ENCODE measurements around the gene TFB1M.
A peak's percentile ranks its signal among the peaks of the same experiment; 100 is the strongest.
"Not testable (repeated sequence)": the region's sequence is repeated elsewhere in the genome, so short reads cannot be mapped to it uniquely, and the experiment has no call there.

TFB1M gene

DNA sequence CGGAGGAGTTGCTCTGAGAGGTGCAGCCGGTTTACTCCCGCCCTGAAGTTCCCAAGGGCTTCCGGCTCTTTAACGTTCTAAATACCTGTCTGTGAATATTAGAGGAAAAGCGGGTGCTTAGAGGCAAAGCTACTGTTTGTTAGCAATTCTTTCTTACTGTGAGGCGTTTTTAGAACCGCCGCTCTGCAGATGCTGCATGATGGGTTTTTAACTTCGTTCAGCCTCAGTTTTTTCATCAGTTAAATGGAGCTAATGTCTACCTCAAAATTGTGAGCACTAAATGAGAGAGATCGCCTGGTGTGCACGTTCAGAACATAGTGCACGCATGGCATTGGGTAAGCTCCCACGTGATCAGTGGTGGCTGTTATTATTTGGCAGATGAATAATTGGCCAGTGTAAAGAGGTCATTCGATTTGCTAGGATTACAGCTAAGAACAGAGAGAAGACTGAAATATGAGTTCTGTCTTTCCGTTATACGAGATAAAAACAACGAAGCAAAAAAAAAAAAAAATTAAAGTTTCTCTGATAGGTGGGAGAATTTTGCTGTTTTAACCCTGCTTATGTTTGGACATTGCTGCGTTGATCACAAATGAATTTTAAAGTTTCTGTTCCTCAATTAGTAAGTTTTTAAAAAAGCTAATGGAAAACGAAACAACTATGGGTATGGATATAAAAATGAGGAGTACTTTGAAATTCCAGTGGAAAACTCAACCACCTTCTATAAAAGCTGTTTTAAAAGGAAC, 660 bp upstream of the TFB1M start:
- Histone ChIP-seq H3K4me3 (peak overlapping the region; percentile 85 to 99 (median 90)), H3K9ac (peak overlapping the region; percentile 82 to 91 (median 88))
- TF ChIP-seq Cebpa-rat (IDR thresholded peaks at IDR 0.05) = no peak

DNA sequence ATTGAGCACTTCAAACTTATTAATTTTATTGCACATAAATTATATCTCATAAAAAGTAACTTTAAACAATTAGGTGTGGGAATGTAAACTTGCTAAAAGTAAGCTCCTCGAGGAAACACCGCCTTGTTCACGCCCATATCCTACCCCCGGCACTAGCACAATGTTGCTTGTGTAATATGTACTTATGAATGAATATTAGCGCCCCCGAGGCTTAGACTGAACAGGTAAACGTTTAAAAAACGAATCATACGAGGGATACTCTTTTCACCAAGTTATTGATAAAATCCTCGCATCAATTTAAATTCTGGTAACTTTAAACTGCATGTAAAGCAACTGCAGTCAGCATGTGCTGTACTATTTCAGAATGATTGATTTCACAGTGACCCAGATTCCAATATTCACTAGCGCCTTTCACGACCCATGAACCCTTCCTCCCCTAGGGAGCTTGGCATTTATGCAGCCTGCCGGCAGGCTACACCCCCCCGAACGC, 637 bp downstream of the TFB1M start:
- Histone ChIP-seq H3K36me3 (peaks cover 7 to 40% (median 23%) of the 10 kb centered on the region in 11 experiments; a peak in 18 of 22 replicates), H3K4me1 (peaks cover 14 to 36% (median 17%) of the 10 kb centered on the region in 10 experiments), H3K27ac (peak overlapping the region; percentile 77 to 90 (median 83); a peak in 21 of 22 replicates), H3K4me2 (peak overlapping the region; percentile 68 to 90 (median 82)), H3K9ac (peak overlapping the region; percentile 82 to 91 (median 88)), H3K4me3 (peak overlapping the region; percentile 85 to 99 (median 90)), H3K27me3 (no peaks in the 10 kb centered on the region), H4K20me1 (no peaks in the 10 kb centered on the region), H3K9me3 (replicated peaks in 1 of 11) (peaks cover 0 to 1% (median 0%) of the 10 kb centered on the region in 11 experiments; a peak in 2 of 22 replicates)
- TF ChIP-seq Cebpa-rat (IDR thresholded peaks at IDR 0.05) = no peak

More for the DNA sequence above, 660 bp upstream of the TFB1M start:
- Histone ChIP-seq H3K27ac (peak overlapping the region; percentile 68 to 90 (median 81)), H4K20me1 (no peaks in the 10 kb centered on the region), H3K9me3 (replicated peaks in 1 of 11) (peaks cover 0 to 11% (median 0%) of the 10 kb centered on the region in 11 experiments; a peak in 5 of 22 replicates), H3K27me3 (no peaks in the 10 kb centered on the region), H3K4me2 (peak overlapping the region; percentile 65 to 87 (median 74)), H3K36me3 (peaks cover 0 to 27% (median 16%) of the 10 kb centered on the region in 11 experiments; a peak in 13 of 22 replicates), H3K4me1 (peaks cover 15 to 48% (median 23%) of the 10 kb centered on the region in 10 experiments)

DNA sequence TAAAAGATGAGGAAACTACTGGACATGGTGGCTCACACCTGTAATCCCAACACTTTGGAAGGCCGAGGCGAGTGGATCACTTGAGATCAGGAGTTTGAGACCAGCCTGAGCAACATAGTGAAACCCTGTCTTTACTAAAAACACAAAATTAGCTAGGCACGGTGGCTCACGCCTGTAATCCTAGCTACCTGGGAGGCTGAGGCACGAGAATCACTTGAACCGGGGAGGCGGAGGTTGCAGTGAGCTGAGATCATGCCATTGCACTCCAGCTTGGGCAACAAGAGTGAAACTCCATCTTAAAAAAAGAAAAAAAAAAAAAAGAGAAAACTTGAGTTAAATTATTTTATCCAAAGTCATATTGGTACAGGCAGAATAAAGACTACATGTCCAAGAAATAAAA, 1.3 kb downstream of the TFB1M start:
- not testable (repeated sequence) for H3K9me3 ChIP-seq (replicated peaks in 1 of 11); H3K27me3 ChIP-seq; H3K27ac ChIP-seq; H4K20me1 ChIP-seq
- Histone ChIP-seq H3K4me1 (peaks cover 14 to 33% (median 17%) of the 10 kb centered on the region in 10 experiments), H3K36me3 (peaks cover 14 to 47% (median 29%) of the 10 kb centered on the region in 11 experiments; a peak in 21 of 22 replicates), H3K4me2 (peak overlapping the region; percentile 68 to 90 (median 82); a peak in 20 of 22 replicates), H3K4me3 (peak overlapping the region in 9 of 10 experiments; percentile 85 to 99 (median 91); a peak in 11 of 20 replicates), H3K9ac (peak overlapping the region in 3 of 11 experiments; percentile 82 to 87 (median 85); a peak in 5 of 22 replicates)

DNA sequence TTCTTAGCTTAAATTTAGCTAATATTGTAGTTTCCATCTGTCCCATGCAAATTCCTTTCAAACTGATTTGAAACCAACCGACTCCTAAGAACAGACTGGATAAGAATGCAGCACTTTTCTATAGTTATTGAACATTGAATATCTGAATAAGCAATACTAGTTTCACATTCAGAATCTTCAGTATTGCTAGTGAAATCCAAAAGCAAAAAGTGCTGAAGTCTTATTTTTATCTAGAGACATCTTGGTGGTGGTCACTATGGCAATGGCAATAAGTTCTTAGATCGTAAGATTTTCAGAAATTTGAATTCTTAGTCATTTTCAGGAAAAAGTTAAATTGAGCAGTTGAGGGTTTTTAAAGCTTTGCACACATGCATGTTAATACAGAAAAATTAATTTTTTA, 2.7 kb downstream of the TFB1M start:
- Histone ChIP-seq H3K9ac (no peak overlapping the region), H3K36me3 (peaks cover 28 to 61% (median 43%) of the 10 kb centered on the region in 11 experiments), H4K20me1 (no peaks in the 10 kb centered on the region), H3K4me1 (peaks cover 14 to 33% (median 17%) of the 10 kb centered on the region in 10 experiments), H3K9me3 (replicated peaks in 1 of 11) (no peaks in the 10 kb centered on the region), H3K27me3 (no peaks in the 10 kb centered on the region), H3K4me2 (no peak overlapping the region), H3K27ac (no peak overlapping the region), H3K4me3 (no peak overlapping the region)
- TF ChIP-seq Cebpa-rat (IDR thresholded peaks at IDR 0.05) = no peak

DNA sequence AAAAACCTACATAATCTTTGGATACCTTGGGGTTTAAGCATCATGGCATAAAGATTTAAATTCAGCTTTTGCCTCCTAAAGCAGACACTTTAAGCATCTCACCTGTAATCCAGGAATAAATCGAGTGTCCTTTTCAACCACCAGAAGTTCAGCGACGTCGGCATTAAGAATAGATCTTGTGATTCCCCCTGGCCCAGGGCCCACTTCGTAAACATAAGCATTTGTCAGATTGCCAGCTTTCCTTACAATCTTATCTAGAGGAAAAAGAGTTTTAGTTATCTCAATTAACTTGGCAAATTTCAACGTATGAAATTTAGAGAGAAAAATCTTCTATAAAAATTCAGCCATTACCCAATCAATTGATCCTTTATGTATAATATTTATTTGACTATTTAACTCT, 3.2 kb downstream of the TFB1M start:
- no peak overlapping the region for H3K27ac ChIP-seq
- H3K36me3 ChIP-seq = peaks cover 32 to 66% (median 48%) of the 10 kb centered on the region in 11 experiments
- H3K27me3 ChIP-seq = no peaks in the 10 kb centered on the region
- no peaks in the 10 kb centered on the region for H3K9me3 ChIP-seq (replicated peaks in 1 of 11)
- H3K4me2 ChIP-seq = no peak overlapping the region
- no peak for TF ChIP-seq Cebpa-rat (IDR thresholded peaks at IDR 0.05)
- peaks cover 14 to 31% (median 17%) of the 10 kb centered on the region in 10 experiments for H3K4me1 ChIP-seq
- H4K20me1 ChIP-seq = no peaks in the 10 kb centered on the region
- H3K4me3 ChIP-seq = no peak overlapping the region
- no peak overlapping the region for H3K9ac ChIP-seq

DNA sequence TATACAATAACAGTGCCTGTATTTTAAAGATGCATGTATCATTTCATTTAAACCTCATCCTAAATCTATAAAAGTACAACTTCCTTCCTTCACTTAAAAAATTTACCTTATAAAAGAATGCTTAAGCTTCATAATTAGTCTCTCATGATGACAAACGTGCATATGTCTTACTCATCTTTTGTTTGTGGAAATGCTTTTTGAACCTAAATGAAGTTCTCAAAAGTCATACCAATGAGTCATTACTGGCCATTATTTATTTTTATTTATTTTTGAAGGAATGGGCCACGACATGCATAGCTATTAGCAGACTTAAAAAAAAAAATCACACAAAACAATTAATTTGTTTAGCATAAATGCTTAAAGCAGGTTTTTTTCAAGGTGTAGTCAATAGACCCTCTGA, 3.7 kb downstream of the TFB1M start:
- TF ChIP-seq Cebpa-rat (IDR thresholded peaks at IDR 0.05) = no peak
- Histone ChIP-seq H4K20me1 (no peaks in the 10 kb centered on the region), H3K9me3 (replicated peaks in 1 of 11) (no peaks in the 10 kb centered on the region), H3K36me3 (peaks cover 35 to 69% (median 52%) of the 10 kb centered on the region in 11 experiments), H3K4me1 (peaks cover 13 to 26% (median 16%) of the 10 kb centered on the region in 10 experiments), H3K9ac (no peak overlapping the region), H3K4me2 (no peak overlapping the region), H3K4me3 (no peak overlapping the region), H3K27me3 (no peaks in the 10 kb centered on the region), H3K27ac (no peak overlapping the region)

DNA sequence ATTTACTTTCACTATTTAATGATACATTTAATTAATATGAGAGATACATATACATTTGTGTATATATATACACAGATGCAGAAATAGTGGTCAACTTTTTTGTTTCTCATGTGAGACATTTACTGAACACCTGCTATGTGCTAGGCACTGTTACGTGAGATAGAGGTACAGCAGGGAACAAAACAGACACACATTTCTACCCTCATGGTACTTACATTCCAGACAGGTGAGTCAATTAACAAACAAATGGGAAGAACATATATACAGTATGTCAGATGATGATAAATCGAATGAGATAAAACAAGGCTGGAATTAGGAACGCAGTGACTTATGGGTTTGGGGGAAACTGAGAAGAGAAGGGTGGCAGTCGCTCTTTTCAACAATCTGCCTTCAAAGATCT, 5.1 kb downstream of the TFB1M start:
- Histone ChIP-seq H3K36me3 (peaks cover 40 to 74% (median 58%) of the 10 kb centered on the region in 11 experiments), H3K4me1 (peaks cover 7 to 23% (median 9%) of the 10 kb centered on the region in 10 experiments; a peak in 17 of 20 replicates), H3K4me3 (no peak overlapping the region), H3K27me3 (no peaks in the 10 kb centered on the region), H4K20me1 (no peaks in the 10 kb centered on the region), H3K9ac (no peak overlapping the region), H3K27ac (no peak overlapping the region), H3K9me3 (replicated peaks in 1 of 11) (peaks cover 0 to 1% (median 0%) of the 10 kb centered on the region in 11 experiments; a peak in 1 of 22 replicates), H3K4me2 (no peak overlapping the region)
- no peak for TF ChIP-seq Cebpa-rat (IDR thresholded peaks at IDR 0.05)

DNA sequence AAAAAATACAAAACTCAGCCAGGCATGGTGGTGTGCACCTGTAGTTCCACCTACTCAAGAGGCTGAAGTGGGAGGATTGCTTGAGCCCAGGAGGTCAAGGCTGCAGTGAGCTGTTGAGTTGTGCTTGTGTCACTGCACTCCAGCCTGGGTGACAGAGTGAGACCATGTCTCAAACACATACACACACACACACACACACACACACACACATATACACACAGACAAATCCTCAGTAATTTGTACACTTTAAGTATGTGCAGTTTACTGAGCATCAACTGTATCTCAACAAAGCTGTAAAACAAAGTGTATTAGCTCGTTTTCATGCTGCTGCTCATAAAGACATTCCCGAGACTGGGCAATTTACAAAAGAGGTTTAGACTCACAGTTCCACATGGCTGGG, 7.3 kb downstream of the TFB1M start:
- peaks cover 0 to 17% (median 0%) of the 10 kb centered on the region in 11 experiments; a peak in 6 of 22 replicates for H3K9me3 ChIP-seq (replicated peaks in 1 of 11)
- H3K4me2 ChIP-seq = no peak overlapping the region
- TF ChIP-seq Cebpa-rat (IDR thresholded peaks at IDR 0.05) = no peak
- H4K20me1 ChIP-seq = no peaks in the 10 kb centered on the region
- no peak overlapping the region for H3K27ac ChIP-seq
- H3K36me3 ChIP-seq = peaks cover 57 to 85% (median 75%) of the 10 kb centered on the region in 11 experiments
- peaks cover 0 to 11% (median 0%) of the 10 kb centered on the region in 10 experiments; a peak in 1 of 20 replicates for H3K4me1 ChIP-seq
- H3K27me3 ChIP-seq = no peaks in the 10 kb centered on the region
- no peak overlapping the region for H3K4me3 ChIP-seq
- H3K9ac ChIP-seq = no peak overlapping the region

DNA sequence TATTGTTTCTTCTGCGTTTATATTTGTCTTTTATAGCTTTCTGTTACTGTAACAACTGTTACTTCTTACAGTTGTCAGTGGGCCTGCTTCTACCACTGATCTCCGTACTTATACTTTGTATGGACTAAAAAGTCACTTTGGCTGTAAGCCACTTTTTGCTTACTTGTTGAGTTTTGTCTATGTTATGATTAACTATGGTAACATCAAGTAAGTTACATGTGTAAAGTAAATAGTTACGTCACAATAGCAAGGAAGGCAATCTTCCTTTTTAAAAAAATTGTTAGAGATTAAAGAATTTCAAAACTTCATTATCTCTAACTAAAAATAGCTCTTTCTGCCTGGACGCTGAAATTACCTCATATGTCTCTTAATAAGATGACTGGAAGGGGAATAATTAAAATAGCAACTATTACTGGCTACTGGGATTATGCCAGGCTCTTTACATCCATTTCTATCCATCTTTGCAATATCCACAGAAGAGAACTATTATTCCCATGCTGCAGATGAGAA, 10.9 kb downstream of the TFB1M start:
- no peak overlapping the region for H3K9ac ChIP-seq
- no peaks in the 10 kb centered on the region for H3K4me1 ChIP-seq
- H3K27ac ChIP-seq = no peak overlapping the region
- TF ChIP-seq Cebpa-rat (IDR thresholded peaks at IDR 0.05) = no peak
- no peaks in the 10 kb centered on the region for H4K20me1 ChIP-seq
- no peak overlapping the region for H3K4me3 ChIP-seq
- peaks cover 37 to 85% (median 62%) of the 10 kb centered on the region in 11 experiments for H3K36me3 ChIP-seq
- H3K27me3 ChIP-seq = no peaks in the 10 kb centered on the region
- H3K9me3 ChIP-seq (replicated peaks in 1 of 11) = peaks cover 0 to 17% (median 0%) of the 10 kb centered on the region in 11 experiments; a peak in 6 of 22 replicates
- no peak overlapping the region for H3K4me2 ChIP-seq
